ENCODE data around the gene RAB3GAP1.
"Not testable (repeated sequence)": the region's sequence is repeated elsewhere in the genome, so short reads cannot be mapped to it uniquely, and the experiment has no call there.

Gene RAB3GAP1

DNA sequence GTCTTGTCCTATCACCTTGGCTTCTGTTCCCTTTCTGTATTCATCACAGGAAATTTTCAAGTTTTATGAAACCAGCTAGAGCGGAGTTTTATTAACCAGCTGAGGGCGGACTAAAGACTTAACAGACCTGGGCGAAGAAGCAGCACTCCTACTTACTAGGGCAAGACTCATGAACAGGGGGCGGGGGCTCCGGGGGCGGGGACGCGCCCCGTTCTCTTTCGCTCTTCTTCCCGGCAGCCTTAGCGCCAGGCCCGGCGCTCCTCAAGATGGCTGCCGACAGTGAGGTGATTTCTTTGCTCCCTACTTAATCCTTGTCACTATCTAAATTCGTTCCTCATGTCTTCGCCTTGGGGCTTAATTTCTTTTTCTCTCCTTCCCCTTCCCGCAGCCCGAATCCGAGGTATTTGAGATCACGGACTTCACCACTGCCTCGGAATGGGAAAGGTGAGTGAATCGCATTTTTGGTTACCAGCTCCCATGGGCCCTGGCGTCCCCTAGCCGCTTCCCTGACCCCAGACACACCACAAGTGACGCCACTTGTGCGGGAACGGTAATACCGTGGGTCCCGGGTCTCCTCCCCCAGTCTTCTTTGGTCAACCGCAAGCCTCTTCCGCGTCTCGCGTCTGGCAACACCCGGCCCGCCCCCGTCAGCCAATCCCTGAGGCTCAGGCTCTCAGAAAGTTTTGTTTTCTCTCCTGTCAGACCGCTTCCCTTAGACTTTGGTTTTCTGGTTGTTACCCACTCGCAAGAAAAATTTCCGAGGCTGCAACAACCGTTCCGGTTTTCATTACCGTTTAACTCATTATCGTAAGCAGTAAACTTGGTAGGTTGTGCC lies at the start of gene RAB3GAP1:
Gene RAB3GAP1 (plus strand): TSS at position 251 of the 835 bp plus-strand sequence. CDS start 16 bp downstream, at position 267.
- DNase-seq: peak in 57 of 58 donors; percentile 22 to 83 (median 61)

DNA sequence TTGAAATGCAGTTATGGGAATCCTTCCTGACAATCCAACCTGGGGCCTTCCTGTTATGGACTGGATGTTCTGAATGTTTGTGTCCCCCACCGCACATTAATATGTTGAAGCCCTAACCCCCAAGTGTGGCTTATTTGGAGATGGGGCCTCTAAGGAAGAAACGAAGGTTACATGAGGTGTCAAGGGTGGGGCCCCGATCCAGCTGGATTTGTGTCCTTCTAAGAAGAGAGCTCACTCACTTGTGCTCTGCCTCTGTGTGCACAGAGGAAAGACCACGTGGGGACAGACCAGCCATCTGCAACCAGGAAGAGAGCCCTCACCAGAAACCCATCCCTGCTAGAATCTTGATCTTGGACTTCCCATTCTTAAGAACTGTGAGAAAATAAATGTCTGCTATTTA lies 49.3 kb upstream of the RAB3GAP1 start:
- no peak for DNase-seq

- DNase-seq: peak in 54 of 58 donors; percentile 6 to 79 (median 52)
These were observed 47.9 kb upstream of the RAB3GAP1 start for GRCh38 chr2:135004005-135004746.

GRCh38 chr2:135005753-135006152 lies 46.3 kb upstream of the RAB3GAP1 start:
- DNase-seq: no peak

DNA sequence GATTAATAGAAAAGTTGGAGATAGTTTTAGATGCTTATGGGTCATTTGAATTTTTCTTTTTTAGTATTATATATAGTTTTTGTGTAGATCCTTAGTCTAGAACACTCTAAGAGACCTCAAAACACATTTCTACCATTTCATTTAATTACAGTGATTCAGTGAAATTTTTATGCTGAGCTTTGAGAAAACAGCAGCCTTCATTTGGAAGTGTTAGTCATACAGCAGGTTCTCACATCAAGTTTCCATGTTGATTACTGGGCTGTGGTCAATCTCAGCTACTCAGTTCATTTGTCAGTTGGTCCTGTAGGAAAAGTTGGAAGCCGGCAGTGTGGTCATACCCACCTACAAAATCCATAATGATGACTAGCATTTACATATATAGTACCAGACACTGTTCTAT lies 42.8 kb upstream of the RAB3GAP1 start:
- no peak for DNase-seq

GRCh38 chr2:135010200-135010942 lies 41.7 kb upstream of the RAB3GAP1 start:
- no peak for DNase-seq

DNA sequence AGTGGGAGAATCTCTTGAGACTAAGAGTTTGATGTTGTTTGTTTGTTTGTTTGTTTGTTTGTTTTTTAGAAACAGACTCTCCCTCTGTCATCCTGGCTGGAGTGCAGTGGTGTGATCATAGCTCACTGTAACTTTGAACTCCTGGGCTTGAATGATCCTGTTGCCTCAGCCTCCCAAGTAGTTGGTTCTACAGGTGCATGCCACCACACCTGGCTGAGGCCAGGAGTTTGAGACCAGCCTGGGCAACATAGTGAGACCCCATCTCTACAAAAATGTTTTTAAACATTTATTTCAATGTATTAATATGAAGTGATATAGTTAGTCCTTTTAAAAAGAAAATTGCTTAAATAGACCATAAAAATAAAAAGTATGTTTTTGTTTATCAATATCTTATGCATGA lies 40.5 kb upstream of the RAB3GAP1 start:
- no peak for DNase-seq

DNA sequence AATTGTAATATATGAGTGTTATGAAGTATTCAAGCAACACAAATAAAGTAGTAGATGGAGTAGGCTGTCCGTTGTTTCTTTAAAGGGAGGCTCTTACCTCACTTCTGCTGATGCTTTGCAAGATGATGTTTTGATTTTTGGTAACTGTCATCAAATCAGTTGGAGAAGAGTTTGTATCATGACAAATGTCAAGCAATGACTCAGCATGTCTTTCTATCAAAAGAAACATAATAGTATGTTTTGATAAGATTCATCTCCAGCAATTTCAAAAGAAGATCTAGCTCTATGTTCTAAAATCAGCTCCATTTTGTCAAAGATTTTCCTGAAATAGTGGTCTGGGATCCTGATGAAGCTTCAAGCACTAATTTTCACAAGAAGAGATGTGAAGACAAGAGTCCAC lies 30.5 kb upstream of the RAB3GAP1 start:
- no peak for DNase-seq

DNA sequence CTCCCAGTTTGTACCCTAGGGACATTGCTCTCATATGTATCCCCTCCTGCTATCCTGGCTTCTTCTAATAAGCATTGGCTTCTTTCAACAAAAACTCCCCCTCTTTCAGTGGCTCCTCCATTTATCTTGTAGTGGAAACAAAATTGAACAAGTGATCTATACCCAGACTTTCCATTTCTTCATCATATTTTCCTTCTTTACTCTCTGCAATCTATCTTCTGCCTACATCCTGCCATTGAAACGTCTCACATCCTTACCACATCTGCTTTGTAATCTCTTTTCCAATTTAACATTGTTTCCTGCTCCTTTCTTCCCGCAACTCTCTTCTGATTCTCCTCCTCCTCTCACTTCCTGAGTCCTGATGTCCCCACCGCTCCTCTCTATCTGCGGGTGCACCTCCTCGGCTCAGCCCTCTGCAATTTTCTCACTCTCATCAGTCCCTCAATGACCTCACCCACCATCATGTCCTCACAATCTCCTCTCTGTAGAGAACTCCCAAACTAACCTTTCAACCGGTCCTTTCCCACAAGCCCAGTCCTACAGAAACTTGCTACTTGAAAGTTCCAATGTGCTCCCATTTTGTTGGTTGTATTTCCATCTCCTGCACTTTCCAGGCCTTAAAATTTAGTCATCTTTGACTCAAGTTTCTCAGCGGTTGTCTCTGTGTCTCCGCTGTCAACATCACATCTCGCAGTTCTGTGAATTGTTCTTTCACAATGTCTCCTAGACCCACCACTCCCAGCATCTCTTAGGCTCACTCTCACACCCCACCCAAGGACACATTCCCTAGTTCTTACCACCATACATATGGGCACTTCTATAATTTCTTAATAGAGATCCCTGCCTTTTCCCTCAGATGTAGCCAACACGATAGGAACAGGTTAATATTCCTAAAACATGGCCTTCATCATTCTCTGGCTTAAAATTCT lies 28.9 kb upstream of the RAB3GAP1 start:
- no peak for DNase-seq

DNA sequence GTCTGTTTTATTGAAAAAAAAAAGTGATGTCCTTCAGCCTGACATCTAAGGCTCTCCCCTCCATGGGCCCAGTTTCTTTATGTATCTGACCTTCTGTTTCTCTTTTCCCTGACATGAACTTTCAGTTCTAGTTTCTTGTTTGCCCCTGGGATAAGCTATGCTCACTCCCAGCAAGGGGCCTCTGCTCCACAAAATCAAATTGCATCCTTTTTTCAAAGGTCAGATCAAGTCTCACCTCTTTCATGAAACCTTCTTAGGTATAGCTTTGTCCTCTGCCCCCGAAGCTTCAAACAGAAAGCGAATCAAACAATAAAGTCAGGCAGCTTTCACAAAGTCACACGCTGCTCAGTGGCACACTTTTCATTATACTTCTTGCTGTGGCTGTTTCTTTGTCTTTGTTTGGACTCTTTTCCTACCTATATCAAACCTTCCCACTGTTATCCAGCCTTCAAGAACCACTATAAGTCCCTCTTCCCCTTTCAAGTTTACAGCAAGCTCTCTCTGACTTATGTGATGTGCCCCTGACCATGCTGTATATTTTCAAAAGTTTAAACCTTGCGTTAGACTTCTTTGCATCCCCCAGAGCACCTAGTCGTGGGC lies 28.1 kb upstream of the RAB3GAP1 start:
- DNase-seq: no peak

- DNase-seq: no peak
These were observed 22.5 kb upstream of the RAB3GAP1 start for GRCh38 chr2:135029481-135030134.

GRCh38 chr2:135030826-135031225 lies 21.3 kb upstream of the RAB3GAP1 start:
- DNase-seq: no peak

DNA sequence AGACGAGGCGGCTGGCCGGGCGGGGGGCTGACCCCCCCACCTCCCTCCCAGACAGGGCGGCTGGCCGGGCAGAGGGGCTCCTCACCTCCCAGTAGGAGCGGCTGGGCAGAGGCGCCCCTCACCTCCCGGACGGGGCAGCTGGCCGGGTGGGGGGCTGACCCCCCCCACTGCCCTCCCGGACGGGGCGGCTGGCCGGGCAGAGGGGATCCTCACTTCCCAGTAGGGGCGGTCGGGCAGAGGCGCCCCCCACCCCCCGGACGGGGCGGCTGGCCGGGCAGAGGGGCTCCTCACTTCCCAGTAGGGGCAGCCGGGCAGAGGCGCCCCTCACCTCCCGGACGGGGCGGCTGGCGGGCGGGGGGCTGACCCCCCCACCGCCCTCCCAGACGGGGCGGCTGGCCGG lies 18.9 kb upstream of the RAB3GAP1 start:
- not testable (repeated sequence) for DNase-seq

DNA sequence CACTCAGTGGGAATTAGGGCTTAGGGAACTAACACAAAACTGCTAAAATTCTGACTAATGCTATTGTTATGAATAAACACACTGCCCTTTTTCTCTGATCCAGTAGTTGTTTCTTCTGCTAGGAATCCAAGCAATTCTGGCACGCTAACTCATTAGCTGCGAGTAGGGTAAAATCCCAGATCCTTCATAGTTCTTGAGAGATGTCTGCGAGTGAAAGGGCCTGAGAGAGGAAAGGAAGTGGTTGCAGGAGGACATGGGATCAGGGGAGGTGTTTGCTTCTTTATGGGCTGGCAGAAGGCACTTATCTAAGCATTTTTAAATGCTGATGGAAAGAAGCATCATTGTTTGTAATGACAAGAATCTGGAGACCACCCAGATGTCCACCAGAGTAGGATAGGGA lies 14.3 kb upstream of the RAB3GAP1 start:
- DNase-seq: no peak

DNA sequence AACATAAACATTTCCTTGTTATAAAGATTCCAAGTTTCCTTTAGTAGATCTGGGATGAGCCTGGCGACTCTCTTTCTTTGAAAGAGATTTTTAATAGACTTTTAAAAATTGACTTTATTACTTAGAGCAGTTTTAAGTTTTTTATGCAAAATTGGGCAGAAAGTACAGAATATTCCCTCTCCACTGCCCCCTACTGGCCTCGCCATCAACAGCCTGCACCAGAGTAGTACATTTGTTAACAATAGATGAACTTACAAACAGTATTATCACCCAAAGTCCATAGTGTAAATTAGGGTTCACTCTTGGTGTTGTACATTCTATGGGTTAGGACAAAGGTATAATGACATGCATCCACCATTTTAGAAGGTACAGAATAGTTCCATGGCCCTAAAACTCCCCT lies 8.7 kb upstream of the RAB3GAP1 start:
- DNase-seq: no peak

- peak in 1 of 58 donors; percentile 1 for DNase-seq
These were observed 4.8 kb upstream of the RAB3GAP1 start, which contains the start of gene MAP3K19 for GRCh38 chr2:135047300-135047699. Gene MAP3K19, minus strand, starts transcription at chr2:135047447. Its CDS starts 22,800 bp downstream, at chr2:135024647.

DNA sequence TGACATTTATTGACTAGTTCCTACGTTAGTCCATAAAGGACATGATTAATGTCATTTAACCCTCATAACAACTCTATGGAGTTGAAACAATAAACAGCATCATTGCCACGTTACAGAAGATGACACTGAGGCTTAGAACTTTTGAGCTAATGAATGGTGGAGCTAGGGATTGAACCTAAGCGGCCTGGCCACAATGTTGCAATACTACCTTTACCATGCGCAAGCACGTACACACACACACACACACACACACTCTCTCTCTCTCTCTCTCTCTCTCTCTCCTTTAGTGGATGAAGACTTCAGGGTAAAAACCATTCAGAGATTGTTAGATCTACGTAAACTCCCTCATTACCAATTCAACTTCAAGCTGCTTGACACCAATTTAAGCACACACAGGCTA lies 4.0 kb upstream of the RAB3GAP1 start:
- DNase-seq: no peak

GRCh38 chr2:135050132-135050531 lies 2.0 kb upstream of the RAB3GAP1 start:
- no peak for DNase-seq

DNA sequence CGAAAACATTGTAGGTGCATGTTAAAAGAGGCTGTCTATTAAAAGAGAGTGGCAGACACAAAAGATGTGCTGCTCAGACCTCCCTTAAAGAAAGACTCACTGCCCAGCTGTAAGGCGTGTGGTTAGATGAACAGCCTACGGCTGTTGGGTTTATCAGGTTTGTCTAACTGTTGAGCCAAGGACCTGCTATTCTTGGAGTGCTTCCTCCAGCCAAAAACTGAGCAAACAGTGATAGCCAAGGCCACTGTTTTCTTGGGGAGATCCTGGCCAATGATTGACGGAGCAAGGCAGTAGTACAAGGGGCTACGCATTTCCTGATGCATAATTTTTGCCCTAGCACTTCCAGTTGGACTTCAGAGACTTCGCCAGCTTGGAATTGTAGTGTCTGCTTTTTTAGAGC lies 1.4 kb upstream of the RAB3GAP1 start:
- peak in 1 of 58 donors; percentile 1 for DNase-seq
